ENCODE results near the gene AGAP9. TPM values are rescaled to one million over a fixed set of nuclear protein-coding genes. Genes with fewer than 3 reads are reported as not detected.
"Not testable (repeated sequence)": the region's sequence is repeated elsewhere in the genome, so short reads cannot be mapped to it uniquely, and the experiment has no call there.

Gene AGAP9
- total and polyA plus RNA-seq, 2 experiments from 2014 or later: 2.6 to 3.7 TPM

DNA sequence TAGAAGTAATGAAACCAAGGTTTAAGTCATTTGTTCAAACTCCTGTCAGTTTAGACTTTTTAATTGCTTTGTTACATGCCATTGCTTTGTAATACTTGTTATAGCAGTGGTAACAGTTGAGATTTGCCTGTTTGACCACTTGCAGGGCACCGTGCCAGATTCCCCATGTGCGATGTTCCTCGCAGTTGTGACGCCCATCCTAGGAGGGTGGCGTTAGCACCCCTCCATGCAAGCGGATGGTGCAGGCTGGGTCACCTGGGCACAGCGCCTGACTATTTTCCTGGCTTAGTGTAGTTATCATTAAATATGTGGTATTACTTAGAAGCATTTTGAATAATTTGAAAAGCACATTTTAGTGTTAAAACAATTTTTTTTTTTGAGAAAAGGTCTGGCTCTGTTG, 37.0 kb upstream of the AGAP9 start:
- H3K9me3 ChIP-seq (ENCODE audit: low read depth); H4K20me1 ChIP-seq (ENCODE audit: insufficient read depth); in situ Hi-C loops (cut with MboI); H3K9me2 ChIP-seq (ENCODE audit: insufficient read depth); H2AFZ ChIP-seq; H3K4me3 ChIP-seq; H3K79me2 ChIP-seq (ENCODE audit: insufficient read depth); H3K27me3 ChIP-seq (replicated peaks; ENCODE audit: insufficient read depth); H3K36me3 ChIP-seq (ENCODE audit: low read depth); H3K9ac ChIP-seq; H3K4me2 ChIP-seq (ENCODE audit: unreplicated experiment); H3K27ac ChIP-seq: not testable (repeated sequence)
- DNase-seq: peak; percentile 5
- peaks cover 21% of the 10 kb centered on the region; the same call in 1 of the 2 replicates for H3F3A ChIP-seq (ENCODE audit: insufficient read depth)
- WGBS, 2 experiments (ENCODE audit: low coverage in 1 of 2, low lambda C conversion rate in 2 of 2, missing lambda C conversion rate in 2 of 2): 22 to 25% methylated on average over 7 of the region's 7 CpGs
- peaks cover 16% of the 10 kb centered on the region for H3K4me1 ChIP-seq (ENCODE audit: insufficient read depth)

- Histone ChIP-seq H2AFZ (peak overlapping the region; percentile 28; the same call in 1 of the 2 replicates), H3K4me1 (ENCODE audit: insufficient read depth) (peaks cover 16% of the 10 kb centered on the region), H3K27ac (peak overlapping the region; percentile 99), H3F3A (ENCODE audit: insufficient read depth) (peaks cover 21% of the 10 kb centered on the region; the same call in 1 of the 2 replicates)
- H3K9me3 ChIP-seq (ENCODE audit: low read depth); H3K27me3 ChIP-seq (replicated peaks; ENCODE audit: insufficient read depth); H3K4me3 ChIP-seq; H3K79me2 ChIP-seq (ENCODE audit: insufficient read depth); in situ Hi-C loops (cut with MboI); H3K36me3 ChIP-seq (ENCODE audit: low read depth); H3K9me2 ChIP-seq (ENCODE audit: insufficient read depth); H3K9ac ChIP-seq; H3K4me2 ChIP-seq (ENCODE audit: unreplicated experiment); H4K20me1 ChIP-seq (ENCODE audit: insufficient read depth): not testable (repeated sequence)
- 95 to 100% methylated on average over 1 of the region's 1 CpG for WGBS, 2 experiments (ENCODE audit: low coverage in 1 of 2, low lambda C conversion rate in 2 of 2, missing lambda C conversion rate in 2 of 2)
- peak; percentile 5 for DNase-seq
These were observed 36.4 kb upstream of the AGAP9 start for GRCh38 chr10:47559718-47560308.

- DNase-seq: peak; percentile 87
- H3K9me2 ChIP-seq (ENCODE audit: insufficient read depth); H3K27me3 ChIP-seq (replicated peaks; ENCODE audit: insufficient read depth); H3K36me3 ChIP-seq (ENCODE audit: low read depth); H3K79me2 ChIP-seq (ENCODE audit: insufficient read depth); H4K20me1 ChIP-seq (ENCODE audit: insufficient read depth); in situ Hi-C loops (cut with MboI); H3K9me3 ChIP-seq (ENCODE audit: low read depth); H2AFZ ChIP-seq: not testable (repeated sequence)
- Histone ChIP-seq H3K27ac (peak overlapping the region; percentile 99), H3K9ac (peak overlapping the region; percentile 83), H3F3A (ENCODE audit: insufficient read depth) (peaks cover 23% of the 10 kb centered on the region; the same call in 1 of the 2 replicates), H3K4me2 (ENCODE audit: unreplicated experiment) (peak overlapping the region; percentile 77), H3K4me1 (ENCODE audit: insufficient read depth) (peaks cover 16% of the 10 kb centered on the region), H3K4me3 (peak overlapping the region; percentile 3)
- 19 to 22% methylated on average over 5 of the region's 5 CpGs for WGBS, 2 experiments (ENCODE audit: low coverage in 1 of 2, low lambda C conversion rate in 2 of 2, missing lambda C conversion rate in 2 of 2)
These were observed 34.7 kb upstream of the AGAP9 start for GRCh38 chr10:47558109-47558508.

GRCh38 chr10:47557616-47558015, 34.2 kb upstream of the AGAP9 start:
- H3K36me3 ChIP-seq (ENCODE audit: low read depth); H4K20me1 ChIP-seq (ENCODE audit: insufficient read depth); H3K27me3 ChIP-seq (replicated peaks; ENCODE audit: insufficient read depth); H3K9me3 ChIP-seq (ENCODE audit: low read depth); H3K9me2 ChIP-seq (ENCODE audit: insufficient read depth); H3K79me2 ChIP-seq (ENCODE audit: insufficient read depth); in situ Hi-C loops (cut with MboI); H2AFZ ChIP-seq: not testable (repeated sequence)
- H3K4me1 ChIP-seq (ENCODE audit: insufficient read depth): peaks cover 16% of the 10 kb centered on the region
- H3F3A ChIP-seq (ENCODE audit: insufficient read depth): peaks cover 26% of the 10 kb centered on the region; the same call in 1 of the 2 replicates
- H3K9ac ChIP-seq: peak overlapping the region; percentile 83
- peak overlapping the region; percentile 3 for H3K4me3 ChIP-seq
- peak; percentile 67 for DNase-seq
- peak overlapping the region; percentile 77 for H3K4me2 ChIP-seq (ENCODE audit: unreplicated experiment)
- peak overlapping the region; percentile 99 for H3K27ac ChIP-seq

- H3K4me2 ChIP-seq (ENCODE audit: unreplicated experiment); H4K20me1 ChIP-seq (ENCODE audit: insufficient read depth); in situ Hi-C loops (cut with MboI); H2AFZ ChIP-seq; DNase-seq; H3K27ac ChIP-seq; H3K9me3 ChIP-seq (ENCODE audit: low read depth); H3K36me3 ChIP-seq (ENCODE audit: low read depth); H3K4me3 ChIP-seq; H3K27me3 ChIP-seq (replicated peaks; ENCODE audit: insufficient read depth); H3K9me2 ChIP-seq (ENCODE audit: insufficient read depth); H3K9ac ChIP-seq: not testable (repeated sequence)
- Histone ChIP-seq H3K4me1 (ENCODE audit: insufficient read depth) (peaks cover 20% of the 10 kb centered on the region), H3F3A (ENCODE audit: insufficient read depth) (peaks cover 28% of the 10 kb centered on the region; the same call in 1 of the 2 replicates), H3K79me2 (ENCODE audit: insufficient read depth) (peaks cover 12% of the 10 kb centered on the region)
- whole genome bisulfite sequencing, 2 experiments (ENCODE audit: low coverage in 1 of 2, low lambda C conversion rate in 2 of 2, missing lambda C conversion rate in 2 of 2): 82 to 88% methylated on average over 2 of the region's 2 CpGs
These were observed 31.9 kb upstream of the AGAP9 start for GRCh38 chr10:47555334-47555733.

DNA sequence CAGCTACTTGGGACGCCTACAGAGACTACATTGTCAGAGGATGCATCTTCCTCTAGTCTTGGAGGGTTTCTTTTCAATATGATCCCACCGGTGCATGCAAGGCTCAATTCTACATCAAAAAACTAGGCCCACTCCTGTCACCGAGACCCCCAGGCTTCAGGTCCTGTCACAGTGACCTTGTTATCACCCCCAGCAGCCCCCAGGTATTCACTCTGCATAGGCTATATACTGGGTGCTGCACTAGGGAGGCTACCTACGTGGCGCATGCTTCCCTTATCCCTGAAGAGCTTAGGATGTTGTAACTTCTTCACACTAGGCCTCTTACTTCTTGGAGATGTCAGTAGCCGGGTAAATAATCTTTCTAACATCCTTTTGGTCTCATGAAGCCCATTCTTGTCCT, 31.1 kb upstream of the AGAP9 start:
- H3K27ac ChIP-seq; H3K9me3 ChIP-seq (ENCODE audit: low read depth); H3K36me3 ChIP-seq (ENCODE audit: low read depth); H2AFZ ChIP-seq; H3K4me3 ChIP-seq; H3K27me3 ChIP-seq (replicated peaks; ENCODE audit: insufficient read depth); H4K20me1 ChIP-seq (ENCODE audit: insufficient read depth); H3K9me2 ChIP-seq (ENCODE audit: insufficient read depth); H3K4me2 ChIP-seq (ENCODE audit: unreplicated experiment); DNase-seq; H3K9ac ChIP-seq; in situ Hi-C loops (cut with MboI): not testable (repeated sequence)
- H3K79me2 ChIP-seq (ENCODE audit: insufficient read depth): peaks cover 12% of the 10 kb centered on the region
- 98 to 99% methylated on average over 3 to 5 of the region's 6 CpGs for WGBS, 2 experiments (ENCODE audit: low coverage in 1 of 2, low lambda C conversion rate in 2 of 2, missing lambda C conversion rate in 2 of 2)
- H3F3A ChIP-seq (ENCODE audit: insufficient read depth): peaks cover 23% of the 10 kb centered on the region; the same call in 1 of the 2 replicates
- H3K4me1 ChIP-seq (ENCODE audit: insufficient read depth): peaks cover 18% of the 10 kb centered on the region

GRCh38 chr10:47553860-47554247, 30.4 kb upstream of the AGAP9 start:
- in situ Hi-C loops (cut with MboI); H3K9me2 ChIP-seq (ENCODE audit: insufficient read depth); H3K27me3 ChIP-seq (replicated peaks; ENCODE audit: insufficient read depth); H3K36me3 ChIP-seq (ENCODE audit: low read depth); H3K9me3 ChIP-seq (ENCODE audit: low read depth); H4K20me1 ChIP-seq (ENCODE audit: insufficient read depth): not testable (repeated sequence)
- peak overlapping the region; percentile 99 for H3K4me3 ChIP-seq
- WGBS, 2 experiments (ENCODE audit: low coverage in 1 of 2, low lambda C conversion rate in 2 of 2, missing lambda C conversion rate in 2 of 2): 57 to 67% methylated on average over 9 to 12 of the region's 17 CpGs
- peak overlapping the region; percentile 91 for H2AFZ ChIP-seq
- H3K4me1 ChIP-seq (ENCODE audit: insufficient read depth): peaks cover 13% of the 10 kb centered on the region
- peak overlapping the region; percentile 98 for H3K9ac ChIP-seq
- H3F3A ChIP-seq (ENCODE audit: insufficient read depth): peaks cover 19% of the 10 kb centered on the region; the same call in 1 of the 2 replicates
- H3K4me2 ChIP-seq (ENCODE audit: unreplicated experiment): peak overlapping the region; percentile 81
- H3K79me2 ChIP-seq (ENCODE audit: insufficient read depth): peaks cover 12% of the 10 kb centered on the region
- peak overlapping the region; percentile 99 for H3K27ac ChIP-seq
- peak; percentile 14 for DNase-seq

All from GM23248 (cell line).